ENCODE measurements around the gene MNAT1.

Gene MNAT1

GRCh38 chr14:60980811-60981632, 246.5 kb downstream of the MNAT1 start, which contains the start of the genes SLC38A6 and TRMT5 (continued):
- no peak for TF ChIP-seq ZNF202 (tag by site-specific recombination; IDR thresholded peaks at IDR 0.05; ENCODE audit: borderline replicate concordance)
- no peak for TF ChIP-seq ZNF184 (tag by site-specific recombination; IDR thresholded peaks at IDR 0.05)
- no peak for TF ChIP-seq ZNF155 (tag by site-specific recombination; IDR thresholded peaks at IDR 0.05)
- TF ChIP-seq, protein P1, sequence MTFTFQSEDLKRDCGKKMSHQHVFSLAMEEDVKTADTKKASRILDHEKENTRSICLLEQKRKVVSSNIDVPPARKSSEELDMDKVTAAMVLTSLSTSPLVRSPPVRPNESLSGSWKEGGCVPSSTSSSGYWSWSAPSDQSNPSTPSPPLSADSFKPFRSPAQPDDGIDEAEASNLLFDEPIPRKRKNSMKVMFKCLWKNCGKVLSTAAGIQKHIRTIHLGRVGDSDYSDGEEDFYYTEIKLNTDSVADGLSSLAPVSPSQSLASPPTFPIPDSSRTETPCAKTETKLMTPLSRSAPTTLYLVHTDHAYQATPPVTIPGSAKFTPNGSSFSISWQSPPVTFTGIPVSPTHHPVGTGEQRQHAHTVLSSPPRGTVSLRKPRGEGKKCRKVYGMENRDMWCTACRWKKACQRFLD (tag by site-specific recombination; IDR thresholded peaks at IDR 0.05), result no peak
- peak; percentile 71 for TF ChIP-seq ZNF660 (tag by site-specific recombination; IDR thresholded peaks at IDR 0.05)
- no peak for TF ChIP-seq ZNF521 (tag by site-specific recombination; IDR thresholded peaks at IDR 0.05)
- TF ChIP-seq PATZ1 (tag by site-specific recombination; IDR thresholded peaks at IDR 0.05), result peak; percentile 53; the same call in 1 of the 2 replicates
- TF ChIP-seq ZEB2 (tag by site-specific recombination; IDR thresholded peaks at IDR 0.05), result peak; percentile 76
- TF ChIP-seq ZNF175 (tag by site-specific recombination; IDR thresholded peaks at IDR 0.05), result no peak
- TF ChIP-seq ZBTB8A (tag by site-specific recombination; IDR thresholded peaks at IDR 0.05), result peak; percentile 56
- peak; percentile 79 for TF ChIP-seq KLF1 (tag by site-specific recombination; IDR thresholded peaks at IDR 0.05)
- TF ChIP-seq ZBTB11 (tag by site-specific recombination; conservative IDR thresholded peaks at IDR 0.05; ENCODE audit: low read depth), result peak; percentile 50
- TF ChIP-seq SCRT2 (tag by site-specific recombination; IDR thresholded peaks at IDR 0.05), result no peak
- TF ChIP-seq ZSCAN16 (tag by site-specific recombination; IDR thresholded peaks at IDR 0.05), result no peak
- no peak for TF ChIP-seq ZNF792 (tag by site-specific recombination; IDR thresholded peaks at IDR 0.05)
- TF ChIP-seq ZNF501 (tag by site-specific recombination; IDR thresholded peaks at IDR 0.05), result 0 out of 2 replicates have a peak, but pooled peaks have one; percentile 44
- peak; percentile 76 for TF ChIP-seq IKZF3 (tag by site-specific recombination; IDR thresholded peaks at IDR 0.05)
- peak; percentile 48; the same call in 1 of the 2 replicates for TF ChIP-seq ZIC2 (tag by site-specific recombination; IDR thresholded peaks at IDR 0.05)
- TF ChIP-seq SALL2 (tag by site-specific recombination; IDR thresholded peaks at IDR 0.05; ENCODE audit: borderline replicate concordance), result no peak
- TF ChIP-seq SP2 (tag by site-specific recombination; IDR thresholded peaks at IDR 0.05), result peak; percentile 66
- TF ChIP-seq, protein P2, sequence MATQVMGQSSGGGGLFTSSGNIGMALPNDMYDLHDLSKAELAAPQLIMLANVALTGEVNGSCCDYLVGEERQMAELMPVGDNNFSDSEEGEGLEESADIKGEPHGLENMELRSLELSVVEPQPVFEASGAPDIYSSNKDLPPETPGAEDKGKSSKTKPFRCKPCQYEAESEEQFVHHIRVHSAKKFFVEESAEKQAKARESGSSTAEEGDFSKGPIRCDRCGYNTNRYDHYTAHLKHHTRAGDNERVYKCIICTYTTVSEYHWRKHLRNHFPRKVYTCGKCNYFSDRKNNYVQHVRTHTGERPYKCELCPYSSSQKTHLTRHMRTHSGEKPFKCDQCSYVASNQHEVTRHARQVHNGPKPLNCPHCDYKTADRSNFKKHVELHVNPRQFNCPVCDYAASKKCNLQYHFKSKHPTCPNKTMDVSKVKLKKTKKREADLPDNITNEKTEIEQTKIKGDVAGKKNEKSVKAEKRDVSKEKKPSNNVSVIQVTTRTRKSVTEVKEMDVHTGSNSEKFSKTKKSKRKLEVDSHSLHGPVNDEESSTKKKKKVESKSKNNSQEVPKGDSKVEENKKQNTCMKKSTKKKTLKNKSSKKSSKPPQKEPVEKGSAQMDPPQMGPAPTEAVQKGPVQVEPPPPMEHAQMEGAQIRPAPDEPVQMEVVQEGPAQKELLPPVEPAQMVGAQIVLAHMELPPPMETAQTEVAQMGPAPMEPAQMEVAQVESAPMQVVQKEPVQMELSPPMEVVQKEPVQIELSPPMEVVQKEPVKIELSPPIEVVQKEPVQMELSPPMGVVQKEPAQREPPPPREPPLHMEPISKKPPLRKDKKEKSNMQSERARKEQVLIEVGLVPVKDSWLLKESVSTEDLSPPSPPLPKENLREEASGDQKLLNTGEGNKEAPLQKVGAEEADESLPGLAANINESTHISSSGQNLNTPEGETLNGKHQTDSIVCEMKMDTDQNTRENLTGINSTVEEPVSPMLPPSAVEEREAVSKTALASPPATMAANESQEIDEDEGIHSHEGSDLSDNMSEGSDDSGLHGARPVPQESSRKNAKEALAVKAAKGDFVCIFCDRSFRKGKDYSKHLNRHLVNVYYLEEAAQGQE (tag by site-specific recombination; IDR thresholded peaks at IDR 0.05), result peak; percentile 99
- TF ChIP-seq, protein P3, sequence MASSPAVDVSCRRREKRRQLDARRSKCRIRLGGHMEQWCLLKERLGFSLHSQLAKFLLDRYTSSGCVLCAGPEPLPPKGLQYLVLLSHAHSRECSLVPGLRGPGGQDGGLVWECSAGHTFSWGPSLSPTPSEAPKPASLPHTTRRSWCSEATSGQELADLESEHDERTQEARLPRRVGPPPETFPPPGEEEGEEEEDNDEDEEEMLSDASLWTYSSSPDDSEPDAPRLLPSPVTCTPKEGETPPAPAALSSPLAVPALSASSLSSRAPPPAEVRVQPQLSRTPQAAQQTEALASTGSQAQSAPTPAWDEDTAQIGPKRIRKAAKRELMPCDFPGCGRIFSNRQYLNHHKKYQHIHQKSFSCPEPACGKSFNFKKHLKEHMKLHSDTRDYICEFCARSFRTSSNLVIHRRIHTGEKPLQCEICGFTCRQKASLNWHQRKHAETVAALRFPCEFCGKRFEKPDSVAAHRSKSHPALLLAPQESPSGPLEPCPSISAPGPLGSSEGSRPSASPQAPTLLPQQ (tag by site-specific recombination; IDR thresholded peaks at IDR 0.05), result peak; percentile 66
- TF ChIP-seq ZNF561 (tag by site-specific recombination; IDR thresholded peaks at IDR 0.05; ENCODE audit: borderline replicate concordance), result peak; percentile 63; the same call in 1 of the 2 replicates
- peak; percentile 77 for TF ChIP-seq SP7 (tag by site-specific recombination; IDR thresholded peaks at IDR 0.05)
- TF ChIP-seq KLF7 (tag by site-specific recombination; IDR thresholded peaks at IDR 0.05; ENCODE audit: borderline replicate concordance), result peak; percentile 85
- peak; percentile 92 for TF ChIP-seq KLF16 (tag by site-specific recombination; IDR thresholded peaks at IDR 0.05)
- TF ChIP-seq ZNF362 (tag by site-specific recombination; IDR thresholded peaks at IDR 0.05), result no peak

All from HEK293 (cell line).